K562 (cell line): ENCODE measurements around the gene LGALS7. TPM values are rescaled to one million over a fixed set of nuclear protein-coding genes. Genes with fewer than 3 reads are reported as not detected.

Source experiments
- ARID3A ChIP-seq: IDR thresholded peaks from 2 replicates; pipeline ENCODE4 v1.6.1; 2012; ENCODE audit warnings: low read depth, low read length, improper control_type of control experiment, borderline replicate concordance
- CBFA2T3 ChIP-seq: fragments of 450-650 bp; IDR thresholded peaks from 2 replicates; pipeline ENCODE4 v1.6.1; 2017
- DACH1 ChIP-seq: fragments of 450-650 bp; IDR thresholded peaks from 2 replicates; pipeline ENCODE4 v1.6.1; 2018; ENCODE audit not compliant: partially characterized antibody
- EP300 ChIP-seq: IDR thresholded peaks from 2 replicates; pipeline ENCODE4 v1.6.1; 2012; ENCODE audit warnings: low read length, improper control_type of control experiment
- ESRRA ChIP-seq: fragments of 450-650 bp; IDR thresholded peaks from 2 replicates; pipeline ENCODE4 v1.6.1; 2014; ENCODE audit warnings: low read depth, mild to moderate bottlenecking, moderate library complexity, borderline replicate concordance
- ETV5 ChIP-seq: sonication (generic); formaldehyde crosslinking; IDR thresholded peaks from 2 replicates; pipeline ENCODE4 v1.4.0; 2020; ENCODE audit warnings: low read depth, mild to moderate bottlenecking, missing genetic modification reagents
- HES1 ChIP-seq: fragments of 450-650 bp; IDR thresholded peaks from 2 replicates; pipeline ENCODE4 v1.6.1; 2016; ENCODE audit warnings: low read depth, mild to moderate bottlenecking, moderate library complexity
- ILF3 ChIP-seq: fragments of 450-650 bp; IDR thresholded peaks from 2 replicates; pipeline ENCODE4 v1.6.1; 2018; ENCODE audit warnings: antibody characterized with exemption, mild to moderate bottlenecking, moderate library complexity, borderline replicate concordance
- MNT ChIP-seq, 2 experiments: fragments of 450-650 bp; conservative IDR thresholded peaks; 2 replicates each; pipeline ENCODE4 v1.6.1; 2017; ENCODE audit warnings: mild to moderate bottlenecking in 2 of 2, moderate library complexity in 2 of 2
- NCOR1 ChIP-seq: fragments of 450-650 bp; IDR thresholded peaks from 2 replicates; pipeline ENCODE4 v1.6.1; 2016; ENCODE audit warnings: mild to moderate bottlenecking, moderate library complexity
- NEUROD1 ChIP-seq: fragments of 150-350 bp; IDR thresholded peaks from 2 replicates; pipeline ENCODE4 v1.6.1; 2014; ENCODE audit warnings: borderline replicate concordance, low read length, low read depth; ENCODE audit not compliant: partially characterized antibody
- OTX1 ChIP-seq: fragments of 450-650 bp; formaldehyde crosslinking; IDR thresholded peaks from 2 replicates; pipeline ENCODE4 v1.4.0; 2022; ENCODE audit warnings: mild to moderate bottlenecking
- SMARCC2 ChIP-seq: fragments of 450-650 bp; IDR thresholded peaks from 2 replicates; pipeline ENCODE4 v1.6.1; 2017; ENCODE audit warnings: antibody characterized with exemption, moderate library complexity, mild to moderate bottlenecking, low read depth
- STAT5A ChIP-seq: IDR thresholded peaks from 2 replicates; pipeline ENCODE4 v1.6.1; 2012; ENCODE audit warnings: low read length, inconsistent platforms, borderline replicate concordance
- TARDBP ChIP-seq: fragments of 450-650 bp; IDR thresholded peaks from 2 replicates; pipeline ENCODE4 v1.6.1; 2016
- TRIM24 ChIP-seq, 2 experiments: fragments of 450-650 bp; IDR thresholded peaks; 2 replicates each; pipeline ENCODE4 v1.6.1; 2016
- ZBTB33 ChIP-seq: sonication (generic); formaldehyde crosslinking; IDR thresholded peaks from 2 replicates; pipeline ENCODE4 v1.8.1; 2023; ENCODE audit warnings: mild to moderate bottlenecking, missing genetic modification reagents
- ZNF121 ChIP-seq: sonication (generic); formaldehyde crosslinking; conservative IDR thresholded peaks from 2 replicates; pipeline ENCODE4 v1.8.0; 2022; ENCODE audit warnings: missing genetic modification reagents
- ZNF175 ChIP-seq: fragments of 200-800 bp; sonication (Bioruptor generic); IDR thresholded peaks from 2 replicates; pipeline ENCODE4 v1.6.1; 2016; ENCODE audit warnings: low read depth, mild to moderate bottlenecking, missing genetic modification characterization, missing compliant biosample characterization
- ZNF395 ChIP-seq: fragments of 200-800 bp; sonication (Bioruptor generic); IDR thresholded peaks from 2 replicates; pipeline ENCODE4 v1.6.1; 2017; ENCODE audit warnings: missing genetic modification characterization, missing compliant biosample characterization
- ZNF561 ChIP-seq: fragments of 450-650 bp; formaldehyde crosslinking; conservative IDR thresholded peaks from 2 replicates; pipeline ENCODE4 v1.4.0; 2020; ENCODE audit warnings: mild to moderate bottlenecking, moderate library complexity
- polyA plus RNA-seq, 8 experiments: library from polyadenylated mRNA; depleted of rRNA in 4 of 8; stranded (reverse) in 5 of 8; unstranded in 3 of 8; fragments of >200 nt; fragmentation: Nextera tagmentation in 2 of 8; fragmentation: Illumina TruSeq in 1 of 8; extraction: Ambion mirVana in 2 of 8; extraction: Trizol in 1 of 8; gene quantifications; 2 replicates each; pipeline versions ENCODE4 v1.2.1 to v1.2.3, GENCODE V29; 2011 to 2014; ENCODE audit warnings: inconsistent platforms in 1 of 8, missing spikeins in 1 of 8
- total RNA-seq, 7 experiments: library from RNA; depleted of rRNA in 6 of 7; stranded (reverse); fragments of >200 nt in 6 of 7; fragmentation: Illumina TruSeq in 2 of 7; extraction: Trizol in 2 of 7; gene quantifications; 2 replicates each; pipeline versions ENCODE4 v1.2.1 to v1.2.3, GENCODE V29; 2011 to 2021; ENCODE audit warnings: low replicate concordance in 1 of 7

Gene LGALS7
- total and polyA plus RNA-seq, 9 of the 15 experiments (the other 6 are each of a cell fraction or from before 2014, with no cell fraction given): not detected

- TF ChIP-seq ZNF561: no peak
- peak; percentile 98 for TF ChIP-seq ESRRA
- peak; percentile 87 for TF ChIP-seq DACH1
- TF ChIP-seq ETV5 (CRISPR knock-in tag): peak; percentile 91
- no peak for TF ChIP-seq ARID3A
- 0 out of 2 replicates have a peak, but pooled peaks have one; percentile 36 for TF ChIP-seq TARDBP
- peak; percentile 89 for TF ChIP-seq EP300
- no peak for TF ChIP-seq ILF3
- TF ChIP-seq TRIM24 (IDR thresholded peaks at IDR 0.05): peak; percentile 59 to 64; a peak in 3 of 4 replicates
- no peak for TF ChIP-seq STAT5A
- TF ChIP-seq ZNF175 (CRISPR knock-in tag): 0 out of 2 replicates have a peak, but pooled peaks have one; percentile 38
- TF ChIP-seq ZNF395 (CRISPR knock-in tag): peak; percentile 56; the same call in 1 of the 2 replicates
- TF ChIP-seq ZNF121 (CRISPR knock-in tag): peak; percentile 87
- TF ChIP-seq CBFA2T3: peak; percentile 91
- TF ChIP-seq NEUROD1: peak; percentile 37
- TF ChIP-seq HES1: peak; percentile 55; the same call in 1 of the 2 replicates
- TF ChIP-seq MNT (conservative IDR thresholded peaks at IDR 0.05): 0 out of 4 replicates have a peak, but pooled peaks of 1 of the 2 experiments have one; percentile 20
- TF ChIP-seq NCOR1: peak; percentile 90
- TF ChIP-seq SMARCC2: no peak; the same call in 1 of the 2 replicates
- no peak for TF ChIP-seq OTX1
- peak; percentile 73 for TF ChIP-seq ZBTB33 (CRISPR knock-in tag)
These were observed 46.1 kb upstream of the LGALS7 start (continued) for GRCh38 chr19:38819231-38819920.
